ENCODE measurements around the gene CNIH3. TPM values are rescaled to one million over a fixed set of nuclear protein-coding genes. Genes with fewer than 3 reads are reported as not detected.
"Not testable (repeated sequence)": the region's sequence is repeated elsewhere in the genome, so short reads cannot be mapped to it uniquely, and the experiment has no call there.

The CNIH3 gene
- total RNA-seq, 1 experiment from 2014 or later = 1.8 TPM

DNA sequence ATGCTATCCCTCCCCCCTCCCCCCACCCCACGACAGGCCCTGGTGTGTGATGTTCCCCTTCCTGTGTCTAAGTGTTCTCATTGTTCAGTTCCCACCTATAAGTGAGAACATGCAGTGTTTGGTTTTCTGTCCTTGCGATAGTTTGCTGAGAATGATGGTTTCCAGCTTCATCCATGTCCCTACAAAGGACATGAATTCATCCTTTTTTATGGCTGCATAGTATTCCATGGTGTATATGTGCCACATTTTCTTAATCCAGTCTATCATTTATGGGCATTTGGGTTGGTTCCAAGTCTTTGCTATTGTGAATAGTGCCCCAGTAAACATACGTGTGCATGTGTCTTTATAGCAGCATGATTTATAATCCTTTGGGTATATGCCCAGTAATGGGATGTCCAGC is 70.0 kb downstream of the CNIH3 start:
- POLR2A ChIA-PET; H2AFZ ChIP-seq (ENCODE audit: low read depth, low read length, poor library complexity, severe bottlenecking); H3K9me3 ChIP-seq (ENCODE audit: control insufficient read depth in 1 of 2, insufficient read depth in 1 of 2, low read depth in 1 of 2, low read length in 2 of 2); H3K27ac ChIP-seq (ENCODE audit: low read depth, low read length); ATAC-seq; H3K79me2 ChIP-seq (ENCODE audit: insufficient read depth, low read length); H3K36me3 ChIP-seq (ENCODE audit: control insufficient read depth in 1 of 2, insufficient read depth in 2 of 2, low read length in 2 of 2); H3K4me3 ChIP-seq (replicated peaks in 1 of 2; ENCODE audit: low read depth in 1 of 2, low read length in 2 of 2); H4K20me1 ChIP-seq (ENCODE audit: insufficient read depth); DNase-seq (ENCODE audit: low read depth, low spot score); BruUV-seq (replicated peaks); H3K27me3 ChIP-seq (ENCODE audit: insufficient read depth, low read length); CTCF ChIA-PET; H3K9me2 ChIP-seq (ENCODE audit: insufficient read depth); H3K4me1 ChIP-seq (ENCODE audit: control insufficient read depth in 1 of 2, insufficient read depth in 2 of 2, low read length in 2 of 2); H3K4me2 ChIP-seq (ENCODE audit: low read length); intact Hi-C loops (cut with micrococcal nuclease); H3K9ac ChIP-seq (ENCODE audit: low read length); RAD21 ChIA-PET (ENCODE audit: low non-redundant PET in 1 of 2, low total read pairs in 2 of 2, uncharacterized antibody in 2 of 2, unreplicated experiment in 2 of 2): not testable (repeated sequence)

DNA sequence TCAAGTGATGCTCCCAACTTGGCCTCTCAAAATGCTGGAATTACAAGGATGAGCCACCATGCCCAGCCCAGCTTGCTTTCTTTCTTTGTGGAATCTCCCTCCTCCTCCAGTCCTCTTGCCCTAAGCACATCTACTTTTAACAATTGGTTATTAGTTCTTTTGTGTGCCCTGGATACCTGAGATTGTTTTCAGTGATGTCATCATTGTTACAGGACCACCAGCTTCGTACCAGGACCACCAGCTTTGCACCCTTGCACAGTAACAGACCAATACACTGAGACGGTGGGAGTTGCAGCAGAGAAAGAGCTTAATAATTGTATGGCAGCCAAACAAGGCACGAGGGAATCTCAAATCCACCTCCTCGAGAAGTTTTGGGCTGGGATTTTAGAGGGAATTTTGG is 71.3 kb downstream of the CNIH3 start:
- no peak for DNase-seq (ENCODE audit: low read depth, low spot score)
- Histone ChIP-seq H3K9ac (ENCODE audit: low read length) (no peak overlapping the region), H3K79me2 (ENCODE audit: insufficient read depth, low read length) (no peaks in the 10 kb centered on the region), H3K27me3 (ENCODE audit: insufficient read depth, low read length) (no peaks in the 10 kb centered on the region), H3K27ac (ENCODE audit: low read depth, low read length) (no peak overlapping the region), H3K9me2 (ENCODE audit: insufficient read depth) (no peaks in the 10 kb centered on the region), H3K36me3 (ENCODE audit: control insufficient read depth in 1 of 2, insufficient read depth in 2 of 2, low read length in 2 of 2) (no peaks in the 10 kb centered on the region), H4K20me1 (ENCODE audit: insufficient read depth) (no peaks in the 10 kb centered on the region), H3K4me2 (ENCODE audit: low read length) (no peak overlapping the region), H3K4me3 (replicated peaks in 1 of 2; ENCODE audit: low read depth in 1 of 2, low read length in 2 of 2) (no peak overlapping the region), H3K9me3 (ENCODE audit: control insufficient read depth in 1 of 2, insufficient read depth in 1 of 2, low read depth in 1 of 2, low read length in 2 of 2) (no peaks in the 10 kb centered on the region), H3K4me1 (ENCODE audit: control insufficient read depth in 1 of 2, insufficient read depth in 2 of 2, low read length in 2 of 2) (no peaks in the 10 kb centered on the region), H2AFZ (ENCODE audit: low read depth, low read length, poor library complexity, severe bottlenecking) (no peak overlapping the region)
- RAD21 ChIA-PET (ENCODE audit: low non-redundant PET in 1 of 2, low total read pairs in 2 of 2, uncharacterized antibody in 2 of 2, unreplicated experiment in 2 of 2) = no interaction called here
- intact Hi-C loops (cut with micrococcal nuclease) = no loop called here
- TF ChIP-seq CBX3 (IDR thresholded peaks at IDR 0.05; ENCODE audit: low read depth) (no peak), SRF (IDR thresholded peaks at IDR 0.05; ENCODE audit: low read depth) (no peak), CEBPB (IDR thresholded peaks at IDR 0.05; ENCODE audit: low read depth) (no peak)
- TF ChIP-seq, protein P1, sequence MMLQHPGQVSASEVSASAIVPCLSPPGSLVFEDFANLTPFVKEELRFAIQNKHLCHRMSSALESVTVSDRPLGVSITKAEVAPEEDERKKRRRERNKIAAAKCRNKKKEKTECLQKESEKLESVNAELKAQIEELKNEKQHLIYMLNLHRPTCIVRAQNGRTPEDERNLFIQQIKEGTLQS (IDR thresholded peaks at IDR 0.05) = no peak
- TF ChIP-seq, protein P2, sequence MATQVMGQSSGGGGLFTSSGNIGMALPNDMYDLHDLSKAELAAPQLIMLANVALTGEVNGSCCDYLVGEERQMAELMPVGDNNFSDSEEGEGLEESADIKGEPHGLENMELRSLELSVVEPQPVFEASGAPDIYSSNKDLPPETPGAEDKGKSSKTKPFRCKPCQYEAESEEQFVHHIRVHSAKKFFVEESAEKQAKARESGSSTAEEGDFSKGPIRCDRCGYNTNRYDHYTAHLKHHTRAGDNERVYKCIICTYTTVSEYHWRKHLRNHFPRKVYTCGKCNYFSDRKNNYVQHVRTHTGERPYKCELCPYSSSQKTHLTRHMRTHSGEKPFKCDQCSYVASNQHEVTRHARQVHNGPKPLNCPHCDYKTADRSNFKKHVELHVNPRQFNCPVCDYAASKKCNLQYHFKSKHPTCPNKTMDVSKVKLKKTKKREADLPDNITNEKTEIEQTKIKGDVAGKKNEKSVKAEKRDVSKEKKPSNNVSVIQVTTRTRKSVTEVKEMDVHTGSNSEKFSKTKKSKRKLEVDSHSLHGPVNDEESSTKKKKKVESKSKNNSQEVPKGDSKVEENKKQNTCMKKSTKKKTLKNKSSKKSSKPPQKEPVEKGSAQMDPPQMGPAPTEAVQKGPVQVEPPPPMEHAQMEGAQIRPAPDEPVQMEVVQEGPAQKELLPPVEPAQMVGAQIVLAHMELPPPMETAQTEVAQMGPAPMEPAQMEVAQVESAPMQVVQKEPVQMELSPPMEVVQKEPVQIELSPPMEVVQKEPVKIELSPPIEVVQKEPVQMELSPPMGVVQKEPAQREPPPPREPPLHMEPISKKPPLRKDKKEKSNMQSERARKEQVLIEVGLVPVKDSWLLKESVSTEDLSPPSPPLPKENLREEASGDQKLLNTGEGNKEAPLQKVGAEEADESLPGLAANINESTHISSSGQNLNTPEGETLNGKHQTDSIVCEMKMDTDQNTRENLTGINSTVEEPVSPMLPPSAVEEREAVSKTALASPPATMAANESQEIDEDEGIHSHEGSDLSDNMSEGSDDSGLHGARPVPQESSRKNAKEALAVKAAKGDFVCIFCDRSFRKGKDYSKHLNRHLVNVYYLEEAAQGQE (IDR thresholded peaks at IDR 0.05; ENCODE audit: low read depth) = no peak
- CTCF ChIA-PET = no interaction called here
- POLR2A ChIA-PET = no interaction called here
- BruUV-seq (replicated peaks) = no TSS peak
- no peak for ATAC-seq

Data from HCT116 (cell line).